T-helper 1 cell treated with Interleukin-12 subunit alpha and Interleukin-12 subunit beta and Interleukin-4 antibody, amounts not matched to agents 30 μg/mL and 1 μg/mL, for 36 hours (primary cell): Measurements from ENCODE around the gene GBE1.
"Not testable (repeated sequence)": the region's sequence is repeated elsewhere in the genome, so short reads cannot be mapped to it uniquely, and the experiment has no call there.

ENCODE experiments used
- H3K27ac Mint-ChIP-seq: one replicate; pipeline ENCODE4 v1.8.0; 2021; ENCODE audit warnings: mild to moderate bottlenecking, mixed read lengths
- H3K27me3 Mint-ChIP-seq: one replicate; pipeline ENCODE4 v1.8.0; 2021; ENCODE audit warnings: low read depth, mixed read lengths
- H3K36me3 Mint-ChIP-seq: one replicate; pipeline ENCODE4 v1.8.0; 2021; ENCODE audit warnings: low read depth, mixed read lengths
- H3K4me1 Mint-ChIP-seq: one replicate; pipeline ENCODE4 v1.8.0; 2021; ENCODE audit warnings: low read depth, mixed read lengths
- H3K4me3 Mint-ChIP-seq: one replicate; pipeline ENCODE4 v1.8.0; 2021; ENCODE audit warnings: mild to moderate bottlenecking, moderate library complexity, mixed read lengths
- H3K9me3 Mint-ChIP-seq: one replicate; pipeline ENCODE4 v1.8.0; 2021; ENCODE audit warnings: mixed read lengths

Gene GBE1

DNA sequence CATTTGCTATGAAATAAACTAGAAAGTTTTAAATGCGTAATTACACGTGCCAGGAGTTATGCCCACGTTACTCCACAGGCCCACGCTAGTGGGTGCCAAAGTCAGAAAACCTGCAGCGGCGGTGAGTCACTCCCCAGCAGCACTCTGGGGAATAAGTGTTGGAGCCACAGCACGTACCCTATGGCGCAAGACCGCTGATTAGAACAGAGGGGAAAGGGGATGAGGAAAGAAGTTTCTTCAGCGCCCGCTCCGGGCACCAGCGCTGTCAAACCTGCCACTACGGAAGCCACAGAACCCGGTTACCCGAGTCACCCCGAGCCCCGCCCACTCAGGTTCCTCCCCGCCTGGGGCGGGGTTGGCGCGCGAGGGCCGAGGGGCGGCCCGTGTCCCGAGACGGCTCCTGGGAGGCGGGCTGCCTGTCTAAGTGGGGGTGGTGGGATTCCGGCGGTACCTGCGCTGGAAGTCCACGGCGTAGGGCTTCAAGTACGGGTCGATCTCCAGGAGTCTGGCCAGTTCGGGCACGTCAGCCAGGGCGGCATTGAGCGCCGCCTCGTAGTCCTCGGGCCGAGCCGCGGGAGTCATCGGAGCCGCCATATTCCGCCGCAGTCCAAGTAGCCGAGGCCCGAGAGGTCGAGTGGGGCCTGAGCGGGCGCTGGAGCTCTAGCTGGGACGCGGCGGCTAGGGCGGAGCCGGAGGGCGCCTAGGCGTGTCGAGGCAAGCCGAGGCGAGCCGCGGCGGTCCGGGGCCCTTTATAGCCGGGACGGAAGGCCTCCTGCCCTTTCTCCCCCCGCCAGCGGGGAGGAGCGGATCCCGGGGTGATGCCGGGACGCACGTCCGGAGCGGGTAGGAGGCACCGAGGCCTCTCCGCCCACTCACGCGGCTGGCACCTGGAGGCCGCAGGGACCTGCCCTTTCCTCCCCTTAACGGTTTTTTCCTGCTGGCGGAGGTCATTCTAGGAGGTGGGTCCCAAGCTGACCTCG lies at the start of gene GBE1:
Gene GBE1, minus strand, starts transcription at position 722 of the 980 bp plus-strand sequence. Its CDS starts 128 bp downstream, at position 594.
- H3K9me3 Mint-ChIP-seq: peaks cover 7% of the 10 kb centered on the region
- peak within 1 kb of the TSS; percentile 94 for H3K4me3 Mint-ChIP-seq
- peaks cover 35% of the 10 kb centered on the region for H3K4me1 Mint-ChIP-seq
- H3K36me3 Mint-ChIP-seq: peaks cover 29% of the 10 kb centered on the region
- H3K27ac Mint-ChIP-seq: peak within 1 kb of the TSS; percentile 98
- H3K27me3 Mint-ChIP-seq: no peaks in the 10 kb centered on the region

DNA sequence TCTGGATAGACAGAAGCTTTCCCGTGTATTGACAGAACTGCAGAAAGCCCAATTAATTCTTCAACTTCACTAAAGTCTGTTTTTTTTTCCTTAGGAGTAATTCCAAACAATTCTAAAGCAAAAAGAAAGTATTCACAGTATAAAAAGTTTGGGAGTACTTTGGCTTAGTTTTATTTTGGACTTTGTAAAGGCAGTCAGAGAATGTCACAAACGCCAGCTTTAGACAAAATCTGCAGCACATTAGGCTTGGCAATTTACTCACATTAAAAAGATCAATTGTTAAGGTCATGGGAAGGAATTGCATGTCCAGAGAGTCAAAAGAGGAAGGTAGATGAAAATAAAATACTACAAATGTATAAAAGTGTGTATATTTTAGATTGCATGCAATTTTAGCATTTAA lies 47.5 kb upstream of the GBE1 start:
- H3K9me3 Mint-ChIP-seq: no peaks in the 10 kb centered on the region
- no peaks in the 10 kb centered on the region for H3K27me3 Mint-ChIP-seq
- no peaks in the 10 kb centered on the region for H3K36me3 Mint-ChIP-seq
- H3K4me3 Mint-ChIP-seq: no peak overlapping the region
- no peaks in the 10 kb centered on the region for H3K4me1 Mint-ChIP-seq
- H3K27ac Mint-ChIP-seq: no peak overlapping the region

DNA sequence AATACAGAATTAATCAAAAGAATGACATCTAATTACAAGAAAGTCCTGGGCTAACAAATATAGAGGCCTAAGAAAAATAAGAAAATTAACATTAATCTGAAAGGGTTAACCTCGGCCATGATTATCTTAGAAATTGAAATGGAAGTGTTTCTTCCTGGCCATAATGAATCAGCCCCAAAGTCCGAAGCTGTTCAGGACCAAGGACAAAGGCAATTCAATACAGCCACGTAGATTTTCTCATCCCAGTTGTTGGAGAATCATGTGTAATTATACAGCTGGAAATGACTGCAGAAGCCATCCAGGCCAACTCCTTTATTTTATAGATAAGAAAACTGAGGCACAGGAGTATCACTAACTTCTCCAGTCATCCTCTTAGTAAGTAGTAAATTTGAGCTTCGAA lies 38.0 kb upstream of the GBE1 start:
- H3K9me3 Mint-ChIP-seq: no peaks in the 10 kb centered on the region
- H3K27ac Mint-ChIP-seq: no peak overlapping the region
- peaks cover 2% of the 10 kb centered on the region for H3K27me3 Mint-ChIP-seq
- H3K4me3 Mint-ChIP-seq: no peak overlapping the region
- H3K4me1 Mint-ChIP-seq: no peaks in the 10 kb centered on the region
- no peaks in the 10 kb centered on the region for H3K36me3 Mint-ChIP-seq

- Mint-ChIP-seq H3K27me3 (peaks cover 4% of the 10 kb centered on the region), H3K9me3 (no peaks in the 10 kb centered on the region), H3K4me1 (no peaks in the 10 kb centered on the region), H3K36me3 (no peaks in the 10 kb centered on the region), H3K4me3 (no peak overlapping the region), H3K27ac (no peak overlapping the region)
These were observed 32.0 kb upstream of the GBE1 start for GRCh38 chr3:81793410-81793809.

- Mint-ChIP-seq H3K4me3 (no peak overlapping the region), H3K9me3 (no peaks in the 10 kb centered on the region), H3K27ac (no peak overlapping the region), H3K27me3 (peaks cover 10% of the 10 kb centered on the region), H3K36me3 (no peaks in the 10 kb centered on the region), H3K4me1 (no peaks in the 10 kb centered on the region)
These were observed 28.7 kb upstream of the GBE1 start for GRCh38 chr3:81790117-81790516.

DNA sequence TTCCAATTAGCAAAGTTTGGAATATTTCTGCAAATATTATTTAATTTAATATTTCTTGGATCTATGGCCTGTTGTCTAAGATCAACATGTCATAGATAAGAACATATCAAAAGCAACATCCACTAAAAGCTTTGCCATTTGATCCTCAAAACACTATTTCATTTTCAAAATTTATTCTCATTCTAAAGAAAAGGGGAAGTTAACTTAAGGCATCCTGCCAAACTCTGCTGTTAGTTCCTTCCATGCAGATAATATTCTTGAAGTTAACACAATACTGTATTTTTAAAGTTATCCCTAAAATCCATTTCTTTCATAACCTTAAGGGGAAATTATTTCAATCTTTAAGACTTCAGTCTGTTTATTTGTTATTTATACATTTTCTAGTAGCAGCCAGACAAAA lies 28.2 kb upstream of the GBE1 start:
- Mint-ChIP-seq H3K36me3 (no peaks in the 10 kb centered on the region), H3K9me3 (no peaks in the 10 kb centered on the region), H3K27me3 (peaks cover 10% of the 10 kb centered on the region), H3K4me1 (no peaks in the 10 kb centered on the region), H3K27ac (no peak overlapping the region), H3K4me3 (no peak overlapping the region)

GRCh38 chr3:81788610-81789009 lies 27.2 kb upstream of the GBE1 start:
- no peak overlapping the region for H3K27ac Mint-ChIP-seq
- peaks cover 10% of the 10 kb centered on the region for H3K27me3 Mint-ChIP-seq
- H3K9me3 Mint-ChIP-seq: peaks cover 2% of the 10 kb centered on the region
- no peaks in the 10 kb centered on the region for H3K36me3 Mint-ChIP-seq
- no peak overlapping the region for H3K4me3 Mint-ChIP-seq
- H3K4me1 Mint-ChIP-seq: no peaks in the 10 kb centered on the region

- no peaks in the 10 kb centered on the region for H3K4me1 Mint-ChIP-seq
- no peaks in the 10 kb centered on the region for H3K36me3 Mint-ChIP-seq
- H3K9me3 Mint-ChIP-seq: peaks cover 3% of the 10 kb centered on the region
- no peak overlapping the region for H3K27ac Mint-ChIP-seq
- no peak overlapping the region for H3K4me3 Mint-ChIP-seq
- peaks cover 10% of the 10 kb centered on the region for H3K27me3 Mint-ChIP-seq
These were observed 26.6 kb upstream of the GBE1 start for GRCh38 chr3:81788044-81788443.

DNA sequence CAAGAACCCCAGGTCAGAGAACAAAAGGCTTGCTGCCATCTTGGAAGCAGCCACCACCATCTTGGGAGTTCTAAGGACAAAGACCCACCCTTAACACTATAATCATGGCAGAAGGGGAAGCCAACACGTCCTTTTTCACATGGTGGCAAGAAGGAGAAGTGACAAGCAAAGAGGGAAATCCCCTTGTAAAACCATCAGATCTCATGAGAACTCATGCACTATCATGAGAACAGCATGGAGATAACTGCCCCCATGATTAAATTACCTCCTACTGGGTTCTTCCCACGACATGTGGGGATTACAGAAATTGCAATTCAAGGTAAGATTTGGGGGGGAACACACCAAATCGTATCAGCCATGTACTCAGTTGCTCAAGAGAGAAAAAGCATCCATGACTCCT lies 21.1 kb upstream of the GBE1 start:
- Mint-ChIP-seq H3K4me3 (no peak overlapping the region), H3K27ac (no peak overlapping the region), H3K36me3 (no peaks in the 10 kb centered on the region), H3K27me3 (peaks cover 6% of the 10 kb centered on the region), H3K4me1 (no peaks in the 10 kb centered on the region), H3K9me3 (peaks cover 12% of the 10 kb centered on the region)

GRCh38 chr3:81778678-81779182 lies 17.3 kb upstream of the GBE1 start:
- Mint-ChIP-seq H3K4me1 (no peaks in the 10 kb centered on the region), H3K4me3 (no peak overlapping the region), H3K27me3 (no peaks in the 10 kb centered on the region), H3K36me3 (no peaks in the 10 kb centered on the region), H3K27ac (no peak overlapping the region), H3K9me3 (peaks cover 11% of the 10 kb centered on the region)

DNA sequence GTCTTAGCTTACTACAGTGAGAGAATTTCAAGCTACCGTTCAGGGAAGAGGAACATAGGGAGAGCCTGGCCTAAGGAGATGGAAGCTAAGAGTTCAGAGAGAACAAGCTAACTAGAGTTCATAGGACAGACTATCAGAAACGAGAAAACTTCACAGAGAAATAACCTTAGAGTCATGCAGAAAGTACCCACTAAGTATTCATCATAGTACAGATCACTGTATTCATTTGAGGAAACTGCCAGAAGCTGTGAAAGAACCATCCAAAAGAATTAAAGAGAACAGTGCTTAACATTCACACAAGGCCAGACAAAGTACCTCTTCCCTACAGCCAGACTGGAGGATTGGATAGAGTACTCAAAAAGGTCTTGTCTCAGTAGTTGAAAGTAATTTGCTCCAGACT lies 15.2 kb upstream of the GBE1 start:
- Mint-ChIP-seq H3K27me3 (peaks cover 6% of the 10 kb centered on the region), H3K27ac (no peak overlapping the region), H3K9me3 (no peaks in the 10 kb centered on the region), H3K4me1 (no peaks in the 10 kb centered on the region), H3K36me3 (no peaks in the 10 kb centered on the region), H3K4me3 (no peak overlapping the region)

GRCh38 chr3:81770710-81771109 lies 9.3 kb upstream of the GBE1 start:
- no peak overlapping the region for H3K27ac Mint-ChIP-seq
- H3K36me3 Mint-ChIP-seq: no peaks in the 10 kb centered on the region
- no peaks in the 10 kb centered on the region for H3K4me1 Mint-ChIP-seq
- no peaks in the 10 kb centered on the region for H3K9me3 Mint-ChIP-seq
- peaks cover 13% of the 10 kb centered on the region for H3K27me3 Mint-ChIP-seq
- no peak overlapping the region for H3K4me3 Mint-ChIP-seq

DNA sequence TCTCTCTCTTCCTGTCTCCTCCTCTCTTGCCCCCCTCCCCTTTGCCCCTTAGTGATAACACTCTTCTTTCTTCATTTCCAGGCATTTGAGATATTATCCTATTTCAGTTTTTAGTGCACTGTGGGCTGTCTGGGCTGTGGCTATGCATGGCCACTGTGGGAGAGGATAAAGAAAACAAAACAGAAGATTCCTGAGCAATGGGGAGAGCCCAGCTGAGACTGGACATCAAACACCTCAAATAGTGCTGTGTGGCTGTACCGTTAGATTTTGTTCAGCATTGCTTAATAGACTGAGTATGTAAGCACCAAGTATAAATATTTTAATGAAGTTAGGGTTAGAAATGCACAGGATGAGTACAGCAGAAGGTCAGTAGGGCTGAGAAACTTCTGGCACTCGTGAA lies 7.9 kb upstream of the GBE1 start:
- H3K36me3 Mint-ChIP-seq: no peaks in the 10 kb centered on the region
- no peak overlapping the region for H3K4me3 Mint-ChIP-seq
- no peaks in the 10 kb centered on the region for H3K4me1 Mint-ChIP-seq
- peaks cover 13% of the 10 kb centered on the region for H3K27me3 Mint-ChIP-seq
- H3K27ac Mint-ChIP-seq: no peak overlapping the region
- H3K9me3 Mint-ChIP-seq: no peaks in the 10 kb centered on the region

- H3K4me3 Mint-ChIP-seq, H3K9me3 Mint-ChIP-seq, H3K27me3 Mint-ChIP-seq, H3K36me3 Mint-ChIP-seq, H3K4me1 Mint-ChIP-seq, H3K27ac Mint-ChIP-seq: not testable (repeated sequence)
These were observed 5.9 kb upstream of the GBE1 start for GRCh38 chr3:81767250-81767859.

DNA sequence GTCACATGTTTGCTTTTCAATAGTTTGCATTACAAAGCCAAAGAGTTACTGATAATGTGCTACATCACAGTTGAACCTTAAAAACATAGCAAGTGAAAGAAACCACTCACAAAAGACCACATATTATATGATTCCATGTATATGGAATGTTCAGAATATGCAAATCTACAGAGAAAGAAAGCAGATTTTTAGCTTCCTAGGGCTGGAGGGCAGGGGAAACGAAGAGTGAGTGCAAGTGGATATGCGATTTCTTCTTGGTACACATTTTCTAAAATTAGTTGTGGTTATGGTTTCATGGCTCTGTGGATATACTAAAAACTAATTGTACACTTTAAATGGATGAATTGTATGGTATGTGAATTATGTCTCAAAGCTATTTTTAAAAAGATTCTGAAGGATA lies 4.0 kb upstream of the GBE1 start:
- H3K36me3 Mint-ChIP-seq: peaks cover 2% of the 10 kb centered on the region
- no peak overlapping the region for H3K4me3 Mint-ChIP-seq
- H3K27me3 Mint-ChIP-seq: no peaks in the 10 kb centered on the region
- H3K4me1 Mint-ChIP-seq: peaks cover 11% of the 10 kb centered on the region
- H3K27ac Mint-ChIP-seq: no peak overlapping the region
- no peaks in the 10 kb centered on the region for H3K9me3 Mint-ChIP-seq
